HEK293T (cell line): ENCODE measurements around the gene CHD5.

ENCODE experiments used
- BHLHE40 ChIP-seq: fragments of 450-650 bp; IDR thresholded peaks from 2 replicates; pipeline ENCODE4 v1.6.1; 2016; ENCODE audit warnings: mild to moderate bottlenecking, moderate library complexity, borderline replicate concordance
- FOXA1 ChIP-seq: fragments of 450-650 bp; IDR thresholded peaks from 2 replicates; pipeline ENCODE4 v1.6.1; 2016; ENCODE audit warnings: mild to moderate bottlenecking
- FOXK2 ChIP-seq: fragments of 450-650 bp; IDR thresholded peaks from 2 replicates; pipeline ENCODE4 v1.6.1; 2016; ENCODE audit warnings: mild to moderate bottlenecking
- FOXM1 ChIP-seq: fragments of 450-650 bp; IDR thresholded peaks from 2 replicates; pipeline ENCODE4 v1.6.1; 2017; ENCODE audit warnings: mild to moderate bottlenecking, borderline replicate concordance
- SUZ12 ChIP-seq: fragments of 450-650 bp; IDR thresholded peaks from 2 replicates; pipeline ENCODE4 v1.6.1; 2016; ENCODE audit warnings: mild to moderate bottlenecking
- TARDBP ChIP-seq: fragments of 450-650 bp; IDR thresholded peaks from 2 replicates; pipeline ENCODE4 v1.6.1; 2016

DNA sequence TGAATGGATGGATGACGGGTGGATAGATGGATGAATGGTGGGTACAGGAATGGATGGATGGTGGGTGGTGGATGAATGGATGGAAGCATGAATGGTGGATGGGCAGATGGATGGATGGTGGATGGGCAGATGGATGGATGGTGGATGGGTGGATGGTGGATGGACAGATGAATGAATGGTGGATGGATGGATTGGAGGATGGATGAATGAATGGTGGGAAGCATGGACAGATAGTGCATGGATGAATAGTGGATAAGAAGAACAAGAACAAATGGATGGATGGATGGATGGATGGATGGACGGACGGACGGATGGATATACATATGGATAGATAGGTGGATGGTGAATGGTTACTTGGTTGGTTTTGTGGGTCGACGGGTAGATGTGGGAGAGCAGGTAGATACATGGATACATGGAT, 4.7 kb downstream of the CHD5 start:
- no peak for TF ChIP-seq FOXM1
- no peak for TF ChIP-seq TARDBP
- TF ChIP-seq FOXA1 = no peak
- TF ChIP-seq SUZ12 = no peak
- no peak for TF ChIP-seq FOXK2
- no peak for TF ChIP-seq BHLHE40
